GM19324 (cell line): ENCODE measurements around the gene ANAPC16.
"Not testable (repeated sequence)": the region's sequence is repeated elsewhere in the genome, so short reads cannot be mapped to it uniquely, and the experiment has no call there.

Source experiments
- ATAC-seq: cut with Tn5 transposase; IDR thresholded peaks from one replicate; pipeline ENCODE4 v1.9.1; 2021; ENCODE audit warnings: mild to moderate bottlenecking, moderate library complexity; ENCODE audit not compliant: unreplicated experiment, low FRiP score

The ANAPC16 gene

DNA sequence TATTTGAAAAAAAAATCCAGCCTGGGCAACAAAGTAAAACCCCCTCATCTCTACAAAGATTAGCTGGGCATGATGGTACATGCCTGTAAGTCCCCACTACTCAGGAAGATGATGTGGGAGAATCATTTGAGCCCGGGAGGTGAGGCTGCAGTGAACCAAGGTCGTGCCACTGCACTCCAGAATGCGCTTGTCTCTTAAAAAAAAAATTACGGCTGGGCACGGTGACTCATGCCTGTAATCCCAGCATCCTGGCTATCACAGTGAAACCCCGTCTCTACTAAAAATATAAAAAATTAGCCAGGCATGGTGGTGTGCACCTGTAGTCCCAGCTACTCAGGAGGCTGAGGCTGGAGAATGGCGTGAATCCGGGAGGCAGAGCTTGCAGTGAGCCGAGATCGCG is 4.4 kb upstream of the ANAPC16 start:
- not testable (repeated sequence) for ATAC-seq

DNA sequence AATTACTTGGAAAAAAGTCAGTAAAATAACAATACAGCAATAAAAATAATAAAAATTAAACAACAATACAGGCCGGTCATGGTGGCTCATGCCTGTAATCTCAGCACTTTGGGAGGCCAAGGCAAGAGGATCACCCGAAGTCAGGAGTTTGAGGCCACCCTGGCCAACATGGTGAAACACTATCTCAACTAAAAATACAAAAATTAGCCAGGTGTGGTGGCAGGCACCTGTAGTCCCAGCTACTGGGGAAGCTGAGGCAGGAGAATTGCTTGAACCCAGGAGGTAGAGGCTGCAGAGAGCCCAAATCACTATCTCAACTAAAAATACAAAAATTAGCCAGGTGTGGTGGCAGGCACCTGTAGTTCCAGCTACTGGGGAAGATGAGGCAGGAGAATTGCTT is 4.0 kb upstream of the ANAPC16 start:
- not testable (repeated sequence) for ATAC-seq

DNA sequence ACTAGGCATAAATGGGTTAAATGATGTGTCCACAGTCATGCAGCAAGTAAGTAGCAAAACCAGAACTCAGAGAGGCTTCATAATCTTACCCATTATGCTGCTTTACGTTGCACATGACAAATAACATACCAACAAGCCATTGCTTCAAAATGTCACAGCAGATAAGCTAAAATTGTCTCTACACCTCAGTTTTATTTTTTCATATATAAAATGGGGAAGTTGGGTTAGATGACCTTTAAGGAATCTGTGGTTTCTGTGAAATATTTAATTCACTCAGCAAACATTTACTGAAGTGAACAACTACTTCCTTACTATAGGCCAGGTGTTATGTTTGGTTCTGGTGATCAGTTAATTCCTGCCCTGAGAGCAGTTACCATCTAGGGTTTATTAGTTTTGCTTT is 2.5 kb downstream of the ANAPC16 start:
- ATAC-seq = no peak

DNA sequence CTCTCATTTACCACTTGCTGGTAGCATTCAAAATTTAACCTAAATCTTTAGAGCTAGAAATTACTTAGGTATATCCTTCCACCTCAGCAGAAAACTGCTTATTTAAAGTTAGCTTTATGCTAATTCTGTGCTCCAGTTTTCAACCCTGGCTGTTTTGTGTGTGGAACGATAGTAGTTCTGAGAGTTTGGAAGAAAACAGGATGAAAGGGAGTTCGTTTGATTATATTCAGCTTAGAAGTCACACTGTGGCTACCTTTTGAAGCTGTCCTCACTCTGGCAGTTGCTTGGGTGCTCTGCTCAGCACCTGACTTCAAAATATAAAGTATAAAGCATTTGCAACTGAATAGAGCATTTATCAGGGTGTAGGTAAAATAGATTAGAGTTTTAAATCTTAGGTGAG is 2.9 kb downstream of the ANAPC16 start:
- no peak for ATAC-seq

DNA sequence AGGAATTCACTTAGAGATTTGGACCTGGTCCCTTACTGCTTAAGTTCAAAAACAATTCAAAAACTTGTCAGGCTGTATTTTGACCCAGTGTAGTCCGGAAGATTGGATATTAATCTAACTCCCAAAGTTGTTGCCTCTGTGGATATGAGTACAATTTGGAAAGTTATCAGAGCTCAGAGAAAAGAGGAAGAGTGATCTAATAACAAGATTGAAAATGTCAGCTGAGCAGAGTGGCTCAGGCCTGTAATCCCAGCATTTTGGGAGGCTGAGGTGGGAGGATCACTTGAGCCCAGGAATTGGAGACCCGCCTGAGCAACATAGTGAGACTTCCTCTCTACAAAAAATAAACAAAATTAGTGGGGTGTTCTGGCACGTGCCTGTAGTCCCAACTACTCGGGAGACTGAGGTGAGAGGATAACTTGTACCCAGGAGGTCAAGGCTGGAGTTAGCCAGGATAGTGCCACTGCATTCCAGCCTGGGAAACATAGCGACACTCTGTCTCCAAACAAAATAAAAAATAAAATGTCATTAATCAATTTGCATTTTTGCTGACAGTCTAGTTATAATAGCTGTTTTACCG is 3.5 kb downstream of the ANAPC16 start:
- no peak for ATAC-seq

GRCh38 chr10:72220637-72221036 is 4.8 kb downstream of the ANAPC16 start:
- no peak for ATAC-seq

- no peak for ATAC-seq
These were observed 5.5 kb downstream of the ANAPC16 start for GRCh38 chr10:72221278-72221677.

DNA sequence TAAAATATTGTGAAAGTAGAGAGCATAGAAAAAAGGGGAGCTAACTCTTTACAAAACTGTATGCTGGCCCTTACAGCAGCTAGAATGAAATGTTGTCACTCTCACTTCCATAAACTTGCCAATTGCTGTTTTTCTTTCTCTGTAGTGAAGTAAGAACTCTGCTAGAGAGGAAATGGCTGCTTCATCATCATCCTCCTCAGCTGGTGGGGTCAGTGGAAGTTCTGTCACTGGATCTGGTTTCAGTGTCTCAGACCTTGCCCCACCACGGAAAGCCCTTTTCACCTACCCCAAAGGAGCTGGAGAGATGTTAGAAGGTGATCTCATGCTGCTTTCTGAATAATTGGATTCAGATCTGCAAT is 7.9 kb downstream of the ANAPC16 start:
- no peak for ATAC-seq

- ATAC-seq = not testable (repeated sequence)
These were observed 8.4 kb downstream of the ANAPC16 start for GRCh38 chr10:72224191-72224590.

- no peak for ATAC-seq
These were observed 10.7 kb downstream of the ANAPC16 start for GRCh38 chr10:72226418-72227027.

DNA sequence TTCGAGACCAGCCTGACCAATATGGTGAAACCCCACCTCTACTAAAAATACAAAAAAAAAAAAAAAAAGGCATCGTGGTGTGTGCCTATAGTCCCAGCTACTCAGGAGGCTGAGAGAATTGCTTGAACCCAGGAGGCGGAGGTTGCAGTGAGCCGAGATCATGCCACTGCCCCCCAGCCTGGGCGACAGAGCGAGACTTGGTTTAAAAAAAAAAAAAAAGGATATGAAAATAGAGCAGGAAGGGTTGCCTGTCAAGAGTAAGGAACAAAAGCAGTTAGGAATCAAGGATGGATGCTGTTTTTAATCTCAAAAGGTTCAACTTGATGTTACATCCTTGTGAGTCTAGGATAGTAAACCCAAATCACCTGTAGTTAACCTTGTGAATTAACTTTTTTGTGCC is 12.0 kb downstream of the ANAPC16 start:
- ATAC-seq = no peak

DNA sequence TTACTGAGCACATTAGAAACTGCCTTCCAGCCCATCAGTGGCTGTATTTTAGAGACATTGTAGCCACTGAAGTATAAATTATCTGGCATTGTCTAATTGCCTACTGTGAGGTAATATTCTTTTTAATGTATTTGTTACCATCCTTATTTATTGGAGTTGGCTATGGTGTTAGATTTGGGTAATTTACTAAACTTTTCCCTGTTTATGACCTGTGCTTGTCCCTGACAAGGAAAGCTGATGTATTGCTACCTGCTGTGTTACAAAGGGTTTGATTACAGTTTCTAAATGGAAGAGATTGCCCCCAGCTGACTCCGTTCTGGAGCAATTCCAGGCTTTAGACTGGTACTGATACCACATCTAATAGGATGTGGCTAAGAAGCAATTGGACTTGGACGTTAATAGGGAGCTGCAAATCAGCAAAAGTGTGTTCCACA is 12.5 kb downstream of the ANAPC16 start:
- ATAC-seq = no peak

- no peak for ATAC-seq
These were observed 13.7 kb downstream of the ANAPC16 start for GRCh38 chr10:72229261-72230251.

DNA sequence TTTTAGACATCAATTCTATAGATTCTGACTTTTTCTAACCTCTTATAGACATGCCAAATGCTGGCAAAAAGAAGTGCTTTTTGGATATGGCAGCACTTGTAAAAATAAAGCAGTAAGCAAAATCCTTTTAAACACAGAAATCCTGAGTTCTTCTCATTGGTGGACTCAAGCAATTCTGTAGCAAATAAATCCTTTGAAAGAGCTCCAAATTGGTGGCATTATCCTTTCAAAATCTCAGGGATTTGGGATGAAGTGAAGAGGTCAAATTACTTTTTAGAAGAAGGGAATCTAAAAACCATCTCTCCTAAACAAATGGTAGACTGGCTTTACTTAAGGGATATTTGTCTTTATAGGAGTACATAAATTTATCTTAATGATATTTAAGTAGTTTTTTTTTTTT is 17.8 kb downstream of the ANAPC16 start:
- no peak for ATAC-seq

DNA sequence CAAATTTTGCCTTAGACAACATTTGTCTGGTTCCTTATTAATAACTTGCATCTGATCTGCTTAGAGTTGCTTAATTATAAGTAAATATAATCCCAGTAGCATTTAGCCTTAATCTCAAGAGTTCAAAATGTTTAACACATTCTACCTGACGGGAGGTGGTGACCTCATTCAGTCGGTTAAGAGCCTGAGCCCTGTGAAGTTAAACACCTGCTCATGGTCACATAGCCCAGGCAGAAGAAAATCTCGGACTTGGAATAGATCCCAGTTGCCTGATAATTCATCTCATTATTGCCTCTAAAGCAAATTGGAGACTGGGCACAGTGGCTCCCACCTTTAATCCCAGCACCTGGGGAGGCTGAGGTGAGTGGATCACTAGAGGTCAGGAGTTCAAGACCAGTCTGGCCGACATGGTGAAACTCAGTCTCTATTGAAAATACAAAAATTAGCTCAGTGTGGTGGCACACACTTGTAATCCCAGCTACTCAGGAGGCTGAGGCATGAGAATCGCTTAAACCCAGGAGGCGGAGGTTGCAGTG is 18.8 kb downstream of the ANAPC16 start:
- no peak for ATAC-seq

DNA sequence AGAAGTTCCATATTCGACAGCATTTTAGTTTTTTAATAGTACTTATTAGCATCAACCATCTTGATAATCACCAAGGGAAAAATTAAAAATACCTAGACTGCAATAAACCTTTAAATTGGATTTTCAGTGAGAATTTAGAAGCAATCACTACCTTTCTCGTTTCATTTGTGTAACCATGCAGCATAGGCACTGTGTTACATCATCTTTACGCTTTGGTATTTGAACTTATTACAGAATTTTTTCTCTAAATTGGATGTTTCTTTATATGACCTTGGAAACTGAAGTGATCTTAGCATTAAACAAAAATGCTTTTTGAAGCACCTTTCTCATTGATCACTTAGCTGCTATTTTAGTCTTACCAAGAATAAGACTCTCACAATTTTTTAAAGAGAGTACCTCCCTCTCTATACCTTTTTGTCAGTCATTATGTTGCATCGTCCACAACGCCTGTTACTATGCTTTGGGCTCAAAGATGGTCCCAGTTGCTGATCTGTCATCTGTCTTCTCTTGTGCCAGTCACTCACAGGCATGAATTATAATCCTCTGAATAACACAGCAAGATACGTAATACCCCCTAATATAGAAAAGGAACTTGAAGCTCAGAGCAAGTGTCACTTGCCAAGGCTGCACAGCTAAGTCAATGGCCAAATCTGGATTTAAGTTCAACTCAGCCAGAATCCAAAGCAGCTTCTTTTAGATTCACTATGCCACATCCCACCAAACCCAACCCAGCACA is 19.9 kb downstream of the ANAPC16 start:
- ATAC-seq = no peak

GRCh38 chr10:72238392-72239175 is 22.8 kb downstream of the ANAPC16 start:
- no peak for ATAC-seq

- ATAC-seq = no peak
These were observed 23.6 kb downstream of the ANAPC16 start for GRCh38 chr10:72239409-72239808.

GRCh38 chr10:72240371-72240770 is 24.6 kb downstream of the ANAPC16 start:
- no peak for ATAC-seq
